Caki2 (cell line): ENCODE measurements around the gene PTPRG. TPM values are rescaled to one million over a fixed set of nuclear protein-coding genes. Genes with fewer than 3 reads are reported as not detected.
A peak's percentile ranks its signal among the peaks of the same experiment; 100 is the strongest.

Source experiments
- DNase-seq: peaks from one replicate; pipeline ENCODE4 v3.0.0-alpha.2; 2015; ENCODE audit warnings: low read depth
- in situ Hi-C: cut with HindIII; loops from 2 replicates; pipeline ENCODE4 v1.10.0; 2016; ENCODE audit warnings: low sequenced_read_pairs, low pct_unique_long_range_greater_than_20kb, mixed read lengths
- total RNA-seq: library from RNA; depleted of rRNA; stranded (reverse); fragments of >200 nt; shearing (Covaris generic); gene quantifications from 2 replicates; pipeline ENCODE4 v1.2.3, GENCODE V29; 2014; ENCODE audit warnings: low replicate concordance

Gene PTPRG
- total RNA-seq, 1 experiment from 2014 or later, result 9.4 TPM

DNA sequence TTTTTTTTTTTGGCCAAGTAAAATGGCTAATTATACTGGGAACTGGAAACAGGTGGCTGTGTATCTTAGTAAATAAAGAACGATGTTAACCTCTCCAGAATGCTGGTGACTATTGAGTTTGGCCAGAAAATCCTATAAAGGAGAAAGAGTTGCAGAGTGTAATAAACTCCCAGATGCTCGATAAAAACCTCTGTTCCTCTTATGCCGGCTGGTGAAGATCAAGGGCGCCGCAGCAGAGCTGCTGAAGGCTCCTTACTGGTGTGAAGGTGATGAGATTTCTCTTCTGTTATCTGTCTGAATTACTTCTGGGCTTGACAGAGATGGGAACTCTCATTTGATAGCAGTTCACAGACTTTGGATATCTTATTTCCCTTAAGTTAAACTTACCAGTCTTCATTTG is 104.6 kb downstream of the PTPRG start:
- in situ Hi-C loops, result no loop called here

GRCh38 chr3:61666615-61667330 is 105.4 kb downstream of the PTPRG start:
- no peak for DNase-seq
- in situ Hi-C loops, result no loop called here

More for the DNA sequence above, 104.6 kb downstream of the PTPRG start:
- DNase-seq, result no peak

- no peak for DNase-seq
- in situ Hi-C loops, result no loop called here
Observed at GRCh38 chr3:61667383-61667782, 106.0 kb downstream of the PTPRG start.

- in situ Hi-C loops, result no loop called here
- DNase-seq, result no peak
Observed at GRCh38 chr3:61667814-61668213, 106.4 kb downstream of the PTPRG start.

DNA sequence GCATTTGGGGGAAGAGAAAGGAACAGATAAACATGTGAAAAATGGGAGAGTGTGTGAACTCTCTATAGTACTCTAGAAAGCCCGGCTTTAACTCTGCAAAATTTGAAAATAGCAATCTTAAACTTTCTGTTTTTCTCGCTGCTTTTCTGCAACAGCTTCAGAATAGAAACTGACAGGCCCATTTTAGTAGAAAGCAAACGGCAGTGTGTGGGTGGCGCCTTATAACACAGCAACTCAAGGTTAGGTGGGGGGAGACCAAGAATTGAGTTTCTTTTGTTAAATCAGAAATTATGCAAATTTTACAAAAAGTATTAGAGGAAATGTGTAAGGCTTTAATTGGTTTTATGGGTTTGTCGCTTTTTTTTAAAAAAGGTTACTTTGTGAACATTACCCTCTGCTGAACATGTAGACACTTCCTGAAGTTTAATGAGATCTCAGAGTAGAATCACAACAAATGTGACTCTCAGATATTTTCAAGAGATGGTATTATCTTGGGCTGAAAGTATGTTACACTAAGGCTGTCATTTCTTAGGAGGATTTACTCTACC is 107.0 kb downstream of the PTPRG start:
- no peak for DNase-seq
- in situ Hi-C loops, result no loop called here

DNA sequence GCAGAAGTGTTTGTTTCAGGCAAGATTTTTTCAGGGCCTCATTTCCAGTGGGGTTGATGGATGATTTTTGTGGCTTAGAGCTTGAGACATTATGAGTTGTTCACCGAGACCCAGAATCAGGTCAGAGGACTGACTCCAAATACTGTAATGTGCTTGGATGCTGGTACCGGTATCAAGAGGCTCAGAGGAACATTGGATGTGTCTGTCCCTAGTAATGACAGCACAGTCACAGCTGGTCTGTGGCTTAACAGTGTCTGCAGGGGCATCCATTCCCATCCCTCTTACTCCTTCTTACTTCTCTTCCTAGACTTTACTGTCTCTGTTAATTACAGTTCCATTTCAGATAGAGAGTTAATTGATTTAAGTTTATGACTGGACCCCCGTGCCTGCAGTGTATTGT is 107.8 kb downstream of the PTPRG start:
- in situ Hi-C loops, result no loop called here
- no peak for DNase-seq

- in situ Hi-C loops, result no loop called here
- peak; percentile 47 for DNase-seq
Observed at GRCh38 chr3:61669668-61670299, 108.4 kb downstream of the PTPRG start.

DNA sequence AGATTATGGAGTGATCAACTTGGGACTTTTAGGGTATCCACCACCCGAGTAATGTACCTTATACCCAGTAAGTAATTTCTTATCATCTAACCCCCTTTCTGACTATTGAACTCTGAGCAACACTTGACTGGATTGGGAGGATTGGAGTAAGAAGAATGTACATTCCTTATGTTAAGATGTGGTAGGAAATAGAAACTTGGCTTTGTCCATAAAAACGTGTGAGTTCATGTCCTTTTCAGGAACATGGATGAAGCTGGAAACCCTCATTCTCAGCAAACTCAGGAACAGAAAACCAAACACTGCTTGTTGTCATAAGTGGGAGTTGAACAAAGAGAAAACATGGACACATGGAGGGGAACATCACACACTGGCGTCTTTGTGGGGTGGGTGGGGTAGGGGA is 112.3 kb downstream of the PTPRG start:
- in situ Hi-C loops, result no loop called here
- no peak for DNase-seq

GRCh38 chr3:61674596-61674995 is 113.2 kb downstream of the PTPRG start:
- DNase-seq, result no peak
- in situ Hi-C loops, result no loop called here

GRCh38 chr3:61679026-61679425 is 117.7 kb downstream of the PTPRG start:
- no peak for DNase-seq

DNA sequence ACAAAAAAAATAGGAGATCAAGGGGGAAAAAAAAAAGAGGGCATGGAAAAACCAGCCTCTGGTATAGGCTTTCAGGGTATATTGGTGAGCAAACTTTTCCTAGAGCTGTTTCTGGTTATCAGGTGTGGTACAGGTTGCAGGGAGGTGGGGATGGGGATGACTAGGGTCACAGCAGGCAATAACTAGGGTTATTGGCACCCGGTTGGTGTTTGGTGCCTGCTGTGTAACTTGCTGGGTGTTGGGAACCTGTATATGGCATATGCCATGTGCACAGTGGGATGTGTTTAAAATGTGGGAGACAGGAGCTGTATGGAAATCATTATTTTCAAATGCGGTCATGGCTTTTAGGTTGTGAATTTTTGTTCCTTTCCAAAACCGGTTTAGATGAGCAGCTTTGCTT is 119.2 kb downstream of the PTPRG start:
- in situ Hi-C loops, result no loop called here
- DNase-seq, result no peak

More at GRCh38 chr3:61679026-61679425, 117.7 kb downstream of the PTPRG start:
- in situ Hi-C loops, result no loop called here

- DNase-seq, result no peak
- in situ Hi-C loops, result no loop called here
Observed at GRCh38 chr3:61681636-61682035, 120.3 kb downstream of the PTPRG start.

DNA sequence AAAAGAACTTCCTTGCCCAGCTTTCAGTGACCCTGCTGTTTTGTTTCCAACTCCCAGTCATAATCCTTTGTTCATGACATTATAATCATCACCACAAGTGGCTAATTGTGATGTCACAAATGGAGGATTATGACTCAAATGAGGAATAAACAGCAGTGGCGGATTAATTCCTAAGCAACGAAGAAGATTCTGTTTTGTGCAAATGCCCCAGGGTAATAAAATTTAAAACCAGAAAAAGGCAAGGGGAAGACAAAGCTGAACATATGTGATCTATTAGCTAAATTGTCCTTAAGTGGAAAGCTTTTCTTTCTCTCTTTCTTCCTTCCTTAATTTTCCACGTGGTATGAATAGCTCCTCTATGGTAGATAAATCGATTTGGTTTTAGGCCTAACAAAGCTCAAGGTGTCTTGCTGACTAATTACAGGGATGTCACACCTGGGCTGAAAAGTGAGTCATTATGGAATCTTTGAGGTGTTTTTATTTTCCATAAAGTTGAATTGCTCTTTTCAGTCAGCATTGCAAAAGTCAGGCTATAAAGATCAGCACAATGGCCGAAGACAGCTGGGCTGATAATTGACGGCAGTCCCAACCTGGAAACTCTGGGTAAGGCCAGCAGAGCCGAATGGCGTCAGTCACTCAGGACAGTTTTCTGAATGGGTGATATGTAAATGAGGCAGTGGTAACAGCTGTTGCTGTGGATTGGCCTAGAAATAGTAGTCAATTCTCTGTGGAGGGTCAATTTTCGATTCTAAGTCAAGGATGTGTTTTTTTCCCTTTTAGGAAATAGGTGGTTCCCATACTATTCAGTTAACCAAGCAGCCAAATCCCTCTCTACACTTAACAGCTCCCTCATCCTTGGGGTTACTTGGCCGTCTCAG is 121.5 kb downstream of the PTPRG start:
- no peak for DNase-seq
- in situ Hi-C loops, result no loop called here

DNA sequence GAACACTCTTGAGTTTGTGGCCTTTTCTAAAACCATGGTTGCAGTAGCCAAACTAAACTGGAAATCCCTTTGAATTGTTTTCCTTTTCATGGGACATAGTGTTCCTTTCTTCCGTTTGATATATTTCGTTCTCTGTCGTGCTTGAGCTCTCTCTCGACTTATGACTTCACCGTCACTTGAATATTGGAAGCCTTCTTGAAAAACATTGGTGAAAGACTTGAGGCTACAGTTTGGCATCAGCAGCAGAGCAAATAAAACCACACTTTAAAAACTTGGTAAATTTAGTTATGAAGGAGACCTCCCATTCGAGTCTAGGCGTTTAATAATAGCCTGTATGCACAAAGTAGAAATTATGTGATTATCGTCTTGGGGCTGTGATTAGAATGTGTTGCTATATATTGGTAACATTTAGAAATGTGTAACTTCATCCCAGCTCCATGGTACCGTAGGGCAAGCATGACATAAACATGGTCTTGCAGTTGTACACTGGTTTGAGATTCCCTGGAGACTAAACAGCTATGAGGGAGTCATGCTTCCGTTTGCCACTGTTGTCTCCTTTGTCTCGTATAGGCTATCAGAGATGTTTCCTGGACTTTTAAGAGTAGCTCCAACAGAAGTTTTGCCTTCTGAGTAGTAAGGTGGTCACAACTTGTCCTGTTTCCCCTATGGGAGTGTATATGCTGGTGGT is 122.3 kb downstream of the PTPRG start:
- DNase-seq, result no peak
- in situ Hi-C loops, result no loop called here

DNA sequence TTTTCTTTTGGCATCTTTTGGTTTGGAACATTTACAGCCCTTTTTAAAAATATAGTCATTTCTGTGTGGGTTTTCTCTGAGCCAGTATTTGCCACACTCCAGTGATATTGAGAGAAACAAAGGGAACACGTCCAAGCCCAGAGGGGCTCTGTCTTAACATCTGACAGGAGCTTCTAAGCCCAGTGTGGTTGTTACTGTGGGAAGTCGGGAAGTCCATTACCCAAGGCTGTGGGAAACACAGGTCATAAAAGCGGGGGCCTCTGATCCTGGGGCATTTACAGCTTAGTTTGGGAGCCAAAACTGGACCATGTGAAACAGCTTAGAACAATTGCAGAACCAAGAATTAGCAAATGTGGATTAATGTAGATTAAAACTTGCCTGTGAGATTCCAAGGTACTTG is 123.0 kb downstream of the PTPRG start:
- DNase-seq, result no peak
- in situ Hi-C loops, result no loop called here

GRCh38 chr3:61685755-61686154 is 124.4 kb downstream of the PTPRG start:
- no peak for DNase-seq
- in situ Hi-C loops, result no loop called here

- in situ Hi-C loops, result no loop called here
- DNase-seq, result no peak
Observed at GRCh38 chr3:61686228-61686648, 124.9 kb downstream of the PTPRG start.

DNA sequence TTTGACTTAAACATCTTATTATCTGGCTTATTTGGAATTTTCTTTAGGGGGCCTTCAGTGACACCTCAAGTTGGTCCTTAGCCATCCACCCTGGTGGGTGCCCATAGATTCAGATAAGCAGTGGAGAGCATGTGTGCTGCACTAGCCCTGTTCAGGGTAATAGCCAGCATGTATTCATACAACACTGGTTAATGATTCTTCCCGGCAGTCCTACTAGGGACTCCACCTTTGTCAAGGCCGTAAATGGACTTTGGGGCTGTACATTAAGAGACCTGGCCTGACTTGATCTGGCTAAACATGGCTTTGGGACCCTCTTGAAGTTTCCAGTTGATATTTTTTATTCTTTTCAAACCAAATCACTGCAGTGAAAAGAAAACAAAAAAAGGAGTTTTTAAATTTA is 125.8 kb downstream of the PTPRG start:
- no peak for DNase-seq
- in situ Hi-C loops, result no loop called here
